ENCODE data around the gene HDAC8. TPM values are rescaled to one million over a fixed set of nuclear protein-coding genes. Genes with fewer than 3 reads are reported as not detected.
"Not testable (repeated sequence)": the region's sequence is repeated elsewhere in the genome, so short reads cannot be mapped to it uniquely, and the experiment has no call there.

The HDAC8 gene
- polyA plus RNA-seq, 1 experiment = 24.8 TPM

DNA sequence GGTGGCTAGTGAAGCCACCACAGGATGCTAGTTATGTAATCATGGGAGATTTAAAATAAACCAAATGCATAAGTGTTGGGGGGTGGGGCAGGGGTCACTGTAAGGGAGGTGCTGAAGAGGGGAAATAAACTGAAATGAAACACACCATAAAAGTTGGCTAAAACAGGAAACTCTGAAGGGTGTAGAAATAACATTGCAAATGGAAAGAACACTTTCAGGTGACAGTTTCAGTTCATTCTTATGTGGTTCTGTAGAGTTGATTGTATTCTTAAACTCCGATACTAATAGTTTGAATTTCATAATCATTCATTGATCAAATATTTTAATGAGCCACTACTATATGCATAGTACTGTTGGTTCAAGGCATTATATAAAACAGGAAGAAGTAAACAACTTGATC is 80.1 kb downstream of the HDAC8 start:
- TF ChIP-seq, protein P1, sequence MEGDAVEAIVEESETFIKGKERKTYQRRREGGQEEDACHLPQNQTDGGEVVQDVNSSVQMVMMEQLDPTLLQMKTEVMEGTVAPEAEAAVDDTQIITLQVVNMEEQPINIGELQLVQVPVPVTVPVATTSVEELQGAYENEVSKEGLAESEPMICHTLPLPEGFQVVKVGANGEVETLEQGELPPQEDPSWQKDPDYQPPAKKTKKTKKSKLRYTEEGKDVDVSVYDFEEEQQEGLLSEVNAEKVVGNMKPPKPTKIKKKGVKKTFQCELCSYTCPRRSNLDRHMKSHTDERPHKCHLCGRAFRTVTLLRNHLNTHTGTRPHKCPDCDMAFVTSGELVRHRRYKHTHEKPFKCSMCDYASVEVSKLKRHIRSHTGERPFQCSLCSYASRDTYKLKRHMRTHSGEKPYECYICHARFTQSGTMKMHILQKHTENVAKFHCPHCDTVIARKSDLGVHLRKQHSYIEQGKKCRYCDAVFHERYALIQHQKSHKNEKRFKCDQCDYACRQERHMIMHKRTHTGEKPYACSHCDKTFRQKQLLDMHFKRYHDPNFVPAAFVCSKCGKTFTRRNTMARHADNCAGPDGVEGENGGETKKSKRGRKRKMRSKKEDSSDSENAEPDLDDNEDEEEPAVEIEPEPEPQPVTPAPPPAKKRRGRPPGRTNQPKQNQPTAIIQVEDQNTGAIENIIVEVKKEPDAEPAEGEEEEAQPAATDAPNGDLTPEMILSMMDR (IDR thresholded peaks at IDR 0.05; ENCODE audit: low read depth, low read length) = no peak
- POLR2A ChIA-PET = no interaction called here

DNA sequence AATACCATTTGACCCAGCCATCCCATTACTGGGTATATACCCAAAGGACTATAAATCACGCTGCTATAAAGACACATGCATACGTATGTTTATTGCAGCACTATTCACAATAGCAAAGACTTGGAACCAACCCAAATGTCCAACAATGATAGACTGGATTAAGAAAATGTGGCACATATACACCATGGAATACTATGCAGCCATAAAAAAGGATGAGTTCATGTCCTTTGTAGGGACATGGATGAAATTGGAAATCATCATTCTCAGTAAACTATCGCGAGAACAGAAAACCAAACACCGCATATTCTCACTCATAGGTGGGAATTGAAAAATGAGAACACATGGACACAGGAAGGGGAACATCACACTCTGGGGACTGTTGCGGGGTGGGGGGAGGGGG is 82.4 kb downstream of the HDAC8 start:
- POLR2A ChIA-PET; H3K27ac ChIP-seq (ENCODE audit: low read depth, low read length); H3K9me3 ChIP-seq (ENCODE audit: control insufficient read depth, insufficient read depth, low read length); DNase-seq (ENCODE audit: low read depth, low spot score); CTCF ChIA-PET; H3K27me3 ChIP-seq (ENCODE audit: control insufficient read depth, insufficient read depth, low read length); H3K4me3 ChIP-seq (ENCODE audit: low read depth, low read length): not testable (repeated sequence)

More for the DNA sequence above, 80.1 kb downstream of the HDAC8 start:
- CTCF ChIA-PET = no interaction called here
- DNase-seq (ENCODE audit: low read depth, low spot score) = no peak
- H3K27ac ChIP-seq (ENCODE audit: low read depth, low read length) = no peak overlapping the region
- no peak overlapping the region for H3K4me3 ChIP-seq (ENCODE audit: low read depth, low read length)
- no peaks in the 10 kb centered on the region for H3K27me3 ChIP-seq (ENCODE audit: control insufficient read depth, insufficient read depth, low read length)
- no peaks in the 10 kb centered on the region for H3K9me3 ChIP-seq (ENCODE audit: control insufficient read depth, insufficient read depth, low read length)

DNA sequence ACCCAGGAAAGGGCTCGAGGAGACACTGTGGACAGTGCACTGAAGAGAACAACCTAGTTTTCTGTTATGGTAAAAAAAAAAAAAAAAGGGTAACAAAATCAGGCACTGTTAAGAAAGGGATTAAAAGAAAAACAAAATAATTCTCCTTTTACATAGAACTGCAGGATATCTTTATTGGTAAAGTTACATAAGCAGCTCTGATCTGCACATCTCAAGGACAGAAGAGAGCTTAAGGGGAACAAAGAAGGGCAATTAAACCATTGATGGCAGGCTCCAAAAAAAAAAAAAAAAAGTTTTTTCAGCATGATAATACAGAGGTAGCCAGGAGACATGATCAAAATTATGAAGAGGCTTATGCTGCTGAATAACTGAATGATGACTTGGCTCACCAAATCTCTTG is 85.0 kb downstream of the HDAC8 start:
- TF ChIP-seq, protein P1 (IDR thresholded peaks at IDR 0.05; ENCODE audit: low read depth, low read length) = no peak
- Histone ChIP-seq H3K27ac (ENCODE audit: low read depth, low read length) (no peak overlapping the region), H3K4me3 (ENCODE audit: low read depth, low read length) (no peak overlapping the region), H3K27me3 (ENCODE audit: control insufficient read depth, insufficient read depth, low read length) (no peaks in the 10 kb centered on the region), H3K9me3 (ENCODE audit: control insufficient read depth, insufficient read depth, low read length) (no peaks in the 10 kb centered on the region)
- DNase-seq (ENCODE audit: low read depth, low spot score) = no peak
- CTCF ChIA-PET = no interaction called here
- POLR2A ChIA-PET = no interaction called here

DNA sequence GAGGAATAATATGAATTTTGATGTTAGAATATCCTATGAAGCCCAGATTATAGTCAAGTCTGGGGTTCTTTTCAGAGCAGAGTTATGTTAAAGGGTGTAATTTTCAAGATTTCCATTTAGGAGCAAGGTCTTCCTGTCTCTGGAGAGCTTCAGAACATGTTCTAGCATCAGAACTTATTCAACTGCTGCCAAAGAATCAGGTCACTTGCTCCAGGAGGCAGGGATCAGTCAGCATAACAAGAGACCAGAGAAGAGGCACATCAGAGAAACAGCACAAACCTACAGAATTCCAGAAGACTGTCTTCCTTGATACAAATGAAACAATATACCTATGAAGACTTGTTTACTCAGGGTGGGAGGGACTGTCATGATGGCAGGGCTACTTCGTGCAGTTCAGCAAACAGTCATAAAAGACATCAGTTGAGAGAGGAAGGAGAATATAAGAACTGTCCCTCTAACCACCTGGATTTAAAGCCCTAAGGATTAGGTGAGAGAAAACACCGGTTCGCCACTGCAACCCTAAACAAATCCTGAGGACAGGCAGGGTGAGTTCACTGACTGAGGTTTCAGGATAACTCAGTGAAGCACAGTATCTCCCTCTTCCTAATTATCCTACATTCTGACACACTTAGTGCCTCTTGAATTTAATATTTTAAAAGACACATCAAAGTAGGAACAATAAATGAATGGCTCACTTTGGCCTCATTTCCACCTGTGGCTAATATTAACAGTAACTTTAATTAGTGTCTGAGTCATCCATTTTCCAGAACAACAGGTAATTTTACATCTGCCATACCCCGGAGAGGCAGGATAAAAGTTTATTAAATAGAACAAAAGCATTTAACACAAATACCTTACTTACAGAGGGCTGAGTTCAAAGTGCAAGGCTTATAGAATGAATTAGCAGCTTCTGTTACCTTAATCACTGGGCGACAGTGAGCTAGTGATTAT is 93.0 kb downstream of the HDAC8 start:
- CTCF ChIA-PET = no interaction called here
- no peak for DNase-seq (ENCODE audit: low read depth, low spot score)
- H3K4me3 ChIP-seq (ENCODE audit: low read depth, low read length) = no peak overlapping the region
- POLR2A ChIA-PET = no interaction called here
- H3K27me3 ChIP-seq (ENCODE audit: control insufficient read depth, insufficient read depth, low read length) = no peaks in the 10 kb centered on the region
- H3K9me3 ChIP-seq (ENCODE audit: control insufficient read depth, insufficient read depth, low read length) = no peaks in the 10 kb centered on the region
- TF ChIP-seq, protein P1 (IDR thresholded peaks at IDR 0.05; ENCODE audit: low read depth, low read length) = no peak
- H3K27ac ChIP-seq (ENCODE audit: low read depth, low read length) = no peak overlapping the region

DNA sequence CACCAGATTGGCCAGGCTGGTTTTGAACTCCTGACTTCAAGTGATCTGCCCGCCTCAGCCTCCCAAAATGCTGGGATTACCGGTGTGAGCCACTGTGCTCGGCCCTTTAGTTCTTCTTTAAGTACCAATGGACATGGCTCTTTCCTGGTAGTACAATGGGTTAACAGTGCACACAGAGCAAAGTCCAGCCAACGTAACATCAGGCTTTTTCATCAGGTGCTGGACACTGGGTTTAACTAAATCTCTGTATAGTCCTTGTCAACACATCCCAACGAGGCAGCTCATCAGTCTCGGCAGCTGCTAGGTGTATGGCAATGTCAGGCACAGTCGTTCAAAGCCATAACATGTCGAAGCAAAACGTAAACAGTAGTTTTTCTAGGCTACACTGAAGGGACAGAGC is 93.8 kb downstream of the HDAC8 start:
- CTCF ChIA-PET = no interaction called here
- DNase-seq (ENCODE audit: low read depth, low spot score) = no peak
- POLR2A ChIA-PET = no interaction called here
- Histone ChIP-seq H3K27me3 (ENCODE audit: control insufficient read depth, insufficient read depth, low read length) (no peaks in the 10 kb centered on the region), H3K27ac (ENCODE audit: low read depth, low read length) (no peak overlapping the region), H3K9me3 (ENCODE audit: control insufficient read depth, insufficient read depth, low read length) (no peaks in the 10 kb centered on the region), H3K4me3 (ENCODE audit: low read depth, low read length) (no peak overlapping the region)
- TF ChIP-seq, protein P1 (IDR thresholded peaks at IDR 0.05; ENCODE audit: low read depth, low read length) = no peak

All from AG04450 (cell line).